A673 (cell line): ENCODE results near the gene RELCH. TPM values are rescaled to one million over a fixed set of nuclear protein-coding genes. Genes with fewer than 3 reads are reported as not detected.

ENCODE experiments used
- BruUV-seq: library from RNA; stranded (reverse); fragments of 400-500 nt; replicated peaks from 2 replicates; lab custom pipeline; 2021; lab: Mats Ljungman, UMichigan
- CTCF ChIA-PET: fragments of 300-600 bp; sonication (Branson Sonifier 250); formaldehyde crosslinking; loops from one replicate; lab custom pipeline; 2022; ENCODE audit warnings: antibody characterized with exemption; lab: Charles Lee
- POLR2A ChIA-PET: fragments of 300-600 bp; sonication (Branson Sonifier 250); formaldehyde crosslinking; loops from one replicate; lab custom pipeline; 2022; ENCODE audit warnings: antibody characterized with exemption; ENCODE audit not compliant: low non-redundant PET; lab: Charles Lee
- DNase-seq: peaks from one replicate; pipeline ENCODE4 v3.0.0-alpha.2; 2015; ENCODE audit warnings: low spot score
- H3K27ac ChIP-seq: fragments of 200-600 bp; sonication (generic); 2 replicates; pipeline ENCODE4 v1.5.1; 2016; ENCODE audit warnings: mixed run types, low read depth, mild to moderate bottlenecking, mixed read lengths, antibody characterized with exemption, low read length; ENCODE audit not compliant: poor library complexity, severe bottlenecking
- H3K27me3 ChIP-seq: fragments of 200-600 bp; sonication (generic); replicated peaks from 2 replicates; pipeline ENCODE4 v1.6.1; 2017; ENCODE audit warnings: mixed run types, low read depth, mild to moderate bottlenecking, mixed read lengths, antibody characterized with exemption, low read length; ENCODE audit not compliant: insufficient read depth, poor library complexity
- H3K36me3 ChIP-seq: fragments of 200-600 bp; sonication (generic); 2 replicates; pipeline ENCODE4 v1.6.1; 2016; ENCODE audit warnings: mixed run types, mild to moderate bottlenecking, mixed read lengths, antibody characterized with exemption, low read length; ENCODE audit not compliant: insufficient read depth, poor library complexity, severe bottlenecking
- H3K4me1 ChIP-seq: fragments of 200-600 bp; sonication (generic); 2 replicates; pipeline ENCODE4 v1.6.1; 2017; ENCODE audit warnings: mixed run types, mild to moderate bottlenecking, mixed read lengths, antibody characterized with exemption, low read length; ENCODE audit not compliant: insufficient read depth, poor library complexity, severe bottlenecking
- H3K4me3 ChIP-seq: fragments of 200-600 bp; sonication (generic); 2 replicates; pipeline ENCODE4 v1.5.1; 2016; ENCODE audit warnings: low read depth, mixed run types, mild to moderate bottlenecking, mixed read lengths, low read length; ENCODE audit not compliant: poor library complexity, severe bottlenecking
- H3K9me3 ChIP-seq: fragments of 200-600 bp; sonication (generic); 2 replicates; pipeline ENCODE4 v1.6.1; 2016; ENCODE audit warnings: mixed run types, low read depth, mild to moderate bottlenecking, mixed read lengths, antibody characterized with exemption, low read length; ENCODE audit not compliant: poor library complexity, severe bottlenecking
- EZH2 ChIP-seq: fragments of 200-600 bp; sonication (generic); IDR thresholded peaks from 2 replicates; pipeline ENCODE4 v1.6.1; 2017; ENCODE audit warnings: borderline replicate concordance, low read depth, mild to moderate bottlenecking, mixed read lengths, antibody characterized with exemption, low read length; ENCODE audit not compliant: poor library complexity, severe bottlenecking
- intact Hi-C: fragments of 100-400 bp; cut with micrococcal nuclease; formaldehyde crosslinking; loops from one replicate; pipeline ENCODE4 v1.10.0; 2022; ENCODE audit not compliant: unreplicated experiment
- total RNA-seq: library from RNA; stranded (reverse); gene quantifications from 2 replicates; pipeline ENCODE4 v1.2.3, GENCODE V29; 2021
- TF ChIP-seq, protein P1 (sequence below): fragments of 300-800, 200-600 bp; sonication (generic); conservative IDR thresholded peaks from 2 replicates; pipeline ENCODE4 v1.5.1; 2017; ENCODE audit warnings: low read depth, mild to moderate bottlenecking, antibody characterized with exemption, low read length, moderate library complexity, mixed read lengths

RELCH gene
- total RNA-seq, 1 experiment from 2014 or later, result 29.2 TPM

DNA sequence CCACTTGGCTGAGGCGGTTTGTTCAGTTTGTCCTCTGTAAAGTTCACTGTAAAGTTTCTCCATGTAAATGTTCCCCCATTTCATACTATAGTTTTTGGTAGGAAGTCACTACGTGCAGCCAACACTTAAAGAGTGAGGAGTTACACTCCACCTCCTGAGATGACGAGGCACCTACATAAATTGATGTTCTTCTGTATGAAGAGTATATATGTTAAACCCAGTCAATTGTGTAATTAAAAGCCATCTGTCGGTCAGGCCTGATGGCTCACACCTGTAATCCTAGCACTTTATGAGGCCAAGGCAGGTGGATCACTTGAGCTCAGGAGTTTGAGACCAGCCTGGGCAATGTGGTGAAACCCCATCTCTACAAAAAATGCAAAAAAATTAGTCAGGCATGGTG is 7.8 kb upstream of the RELCH start:
- TF ChIP-seq EZH2, result no peak
- TF ChIP-seq, protein P1, sequence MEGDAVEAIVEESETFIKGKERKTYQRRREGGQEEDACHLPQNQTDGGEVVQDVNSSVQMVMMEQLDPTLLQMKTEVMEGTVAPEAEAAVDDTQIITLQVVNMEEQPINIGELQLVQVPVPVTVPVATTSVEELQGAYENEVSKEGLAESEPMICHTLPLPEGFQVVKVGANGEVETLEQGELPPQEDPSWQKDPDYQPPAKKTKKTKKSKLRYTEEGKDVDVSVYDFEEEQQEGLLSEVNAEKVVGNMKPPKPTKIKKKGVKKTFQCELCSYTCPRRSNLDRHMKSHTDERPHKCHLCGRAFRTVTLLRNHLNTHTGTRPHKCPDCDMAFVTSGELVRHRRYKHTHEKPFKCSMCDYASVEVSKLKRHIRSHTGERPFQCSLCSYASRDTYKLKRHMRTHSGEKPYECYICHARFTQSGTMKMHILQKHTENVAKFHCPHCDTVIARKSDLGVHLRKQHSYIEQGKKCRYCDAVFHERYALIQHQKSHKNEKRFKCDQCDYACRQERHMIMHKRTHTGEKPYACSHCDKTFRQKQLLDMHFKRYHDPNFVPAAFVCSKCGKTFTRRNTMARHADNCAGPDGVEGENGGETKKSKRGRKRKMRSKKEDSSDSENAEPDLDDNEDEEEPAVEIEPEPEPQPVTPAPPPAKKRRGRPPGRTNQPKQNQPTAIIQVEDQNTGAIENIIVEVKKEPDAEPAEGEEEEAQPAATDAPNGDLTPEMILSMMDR, result no peak
- H3K4me3 ChIP-seq, result no peak overlapping the region
- intact Hi-C loops, result no loop called here
- DNase-seq, result no peak
- no peaks in the 10 kb centered on the region for H3K27me3 ChIP-seq
- H3K4me1 ChIP-seq, result no peaks in the 10 kb centered on the region
- POLR2A ChIA-PET, result no interaction called here
- CTCF ChIA-PET, result no interaction called here
- no peaks in the 10 kb centered on the region for H3K36me3 ChIP-seq
- no TSS peak for BruUV-seq
- H3K27ac ChIP-seq, result no peak overlapping the region
- no peaks in the 10 kb centered on the region for H3K9me3 ChIP-seq

DNA sequence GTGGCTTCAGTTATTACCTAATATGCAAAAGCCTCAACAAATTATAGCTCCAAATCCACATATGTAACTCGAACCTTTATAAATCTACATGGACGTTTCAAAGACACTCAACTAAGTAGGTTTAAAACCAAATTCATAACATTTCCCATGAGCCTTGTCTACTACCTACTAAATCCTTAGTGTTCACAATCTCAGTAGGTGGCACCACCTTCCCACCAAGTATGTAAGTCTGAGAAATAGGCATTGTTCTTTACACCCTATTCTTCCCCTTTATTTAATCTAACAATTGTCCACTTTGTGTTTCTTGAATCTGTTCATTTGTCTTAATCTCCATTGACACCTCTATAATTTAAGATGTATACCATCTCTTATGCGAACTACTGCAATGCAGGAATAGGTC is 4.8 kb upstream of the RELCH start:
- no peak for DNase-seq
- ChIA-PET CTCF (no interaction called here), POLR2A (no interaction called here)
- Histone ChIP-seq H3K27ac (no peak overlapping the region), H3K9me3 (no peaks in the 10 kb centered on the region), H3K27me3 (no peaks in the 10 kb centered on the region), H3K36me3 (no peaks in the 10 kb centered on the region), H3K4me1 (peaks cover 11% of the 10 kb centered on the region), H3K4me3 (no peak overlapping the region)
- intact Hi-C loops, result no loop called here
- BruUV-seq, result no TSS peak
- no peak for TF ChIP-seq EZH2
- TF ChIP-seq, protein P1, result no peak

DNA sequence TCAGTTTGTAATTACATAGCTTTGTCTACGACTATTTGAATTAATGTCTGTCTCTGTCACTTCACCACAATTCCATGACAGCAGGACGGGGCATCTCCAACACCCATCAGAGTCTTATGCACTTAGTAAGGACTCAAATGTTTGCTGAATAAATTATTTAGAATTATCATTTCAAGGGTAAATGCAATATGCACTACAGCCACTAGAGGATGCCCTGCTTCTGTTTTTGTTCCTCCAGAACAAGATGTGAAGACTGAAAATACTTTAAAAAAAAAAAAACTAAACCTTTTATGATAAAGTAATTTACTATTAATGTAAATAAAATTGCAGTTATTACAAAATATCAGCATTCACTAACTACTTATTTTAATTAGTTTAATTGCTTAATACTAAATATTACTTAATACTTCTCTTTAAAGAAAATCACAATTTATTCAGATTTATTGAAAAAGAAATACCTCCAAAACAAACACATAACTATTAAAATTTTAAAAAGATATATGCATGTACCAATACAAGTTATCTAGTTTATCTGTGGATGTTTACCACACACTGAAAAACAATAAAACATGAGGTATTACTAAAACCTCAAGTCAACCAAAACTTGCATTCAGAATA is 3.4 kb upstream of the RELCH start:
- Histone ChIP-seq H3K27me3 (no peaks in the 10 kb centered on the region), H3K36me3 (no peaks in the 10 kb centered on the region), H3K27ac (no peak overlapping the region), H3K4me3 (no peak overlapping the region), H3K9me3 (no peaks in the 10 kb centered on the region), H3K4me1 (peaks cover 13% of the 10 kb centered on the region)
- CTCF ChIA-PET, result no interaction called here
- TF ChIP-seq EZH2, result no peak
- TF ChIP-seq, protein P1, result peak; percentile 94
- intact Hi-C loops, result loop anchor here (1.0 kb wide), 2 partner anchors 66 to 401 kb away; no protein-coding TSS in a partner anchor
- BruUV-seq, result no TSS peak
- POLR2A ChIA-PET, result no interaction called here
- DNase-seq, result peak; percentile 70
